Left cardiac atrium (tissue), 4 donors: ENCODE measurements around the gene TPST1. TPM values are rescaled to one million over a fixed set of nuclear protein-coding genes. Genes with fewer than 3 reads are reported as not detected.
A peak's percentile ranks its signal among the peaks of the same experiment; 100 is the strongest.

Experiments
- ATAC-seq, 2 donors: fragments of 200-7000 bp; cut with Tn5 transposase; one replicate each; pipeline ENCODE4 v1.9.1; 2020; ENCODE audit warnings: mild to moderate bottlenecking in 2 of 2, moderate library complexity in 2 of 2
- DNase-seq: peaks from one replicate; pipeline ENCODE4 v3.0.0-alpha.2; 2020
- intact Hi-C, 2 donors: fragments of 100-400 bp; cut with DNase I; formaldehyde crosslinking; loops; one replicate each; pipeline versions ENCODE4 v1.14.1 to v1.15.1; 2022 to 2023
- total RNA-seq, 2 donors: library from RNA; stranded (reverse); fragmentation: NEBNext Ultra II Directional; extraction: Animal tissue kit (Norgen Biotek cat#: 25700); gene quantifications; one replicate each; pipeline ENCODE4 v1.2.1, GENCODE V29; 2021
- donor health status: DM: no; HTN: yes; CAD: no.
- donor health status: DM: no; HTN: yes; CAD: no; lungs with severe emphysema.
- donor health status: DM: yes; HTN: yes; CAD: no.
- donor health status: Dilated cardiomyopathy.

The TPST1 gene
- total RNA-seq, 2 donors from 2014 or later = 9.2 to 12.3 TPM

GRCh38 chr7:66185680-66186187, 19.4 kb upstream of the TPST1 start:
- ATAC-seq (no peak), DNase-seq (no peak)
- intact Hi-C loops = no loop called here

GRCh38 chr7:66186991-66187390, 18.1 kb upstream of the TPST1 start:
- ATAC-seq (no peak), DNase-seq (no peak)
- intact Hi-C loops = no loop called here

GRCh38 chr7:66187905-66188304, 17.2 kb upstream of the TPST1 start:
- peak; percentile 47 for DNase-seq
- intact Hi-C loops = no loop called here
- peak; percentile 67 to 69 for ATAC-seq

- intact Hi-C loops = no loop called here
- DNase-seq (no peak), ATAC-seq (no peak)
Observed at GRCh38 chr7:66188645-66189044, 16.5 kb upstream of the TPST1 start.

GRCh38 chr7:66189695-66190503, 15.2 kb upstream of the TPST1 start:
- intact Hi-C loops = no loop called here
- ATAC-seq (peak in 1 of 2 donors; percentile 41), DNase-seq (no peak)

GRCh38 chr7:66190504-66190857, 14.7 kb upstream of the TPST1 start:
- intact Hi-C loops = no loop called here
- ATAC-seq (no peak), DNase-seq (no peak)

GRCh38 chr7:66193146-66193725, 11.9 kb upstream of the TPST1 start:
- intact Hi-C loops = no loop called here
- no peak for ATAC-seq
- no peak for DNase-seq

- ATAC-seq (peak in 1 of 2 donors; percentile 35), DNase-seq (no peak)
- intact Hi-C loops = no loop called here
Observed at GRCh38 chr7:66198469-66198868, 6.7 kb upstream of the TPST1 start.

- no peak for DNase-seq
- no peak for ATAC-seq
Observed at GRCh38 chr7:66198956-66199355, 6.2 kb upstream of the TPST1 start.

GRCh38 chr7:66202441-66202840, 2.7 kb upstream of the TPST1 start:
- ATAC-seq (no peak), DNase-seq (no peak)
- intact Hi-C loops = no loop called here

More at GRCh38 chr7:66198956-66199355, 6.2 kb upstream of the TPST1 start:
- intact Hi-C loops = no loop called here

- ATAC-seq (peak in 1 of 2 donors; percentile 30), DNase-seq (no peak)
- intact Hi-C loops = no loop called here
Observed at GRCh38 chr7:66205741-66206090, 582 bp downstream of the TPST1 start.

- DNase-seq = no peak
- intact Hi-C loops = no loop called here
- no peak for ATAC-seq
Observed at GRCh38 chr7:66206119-66206933, 1.2 kb downstream of the TPST1 start.

- intact Hi-C loops = no loop called here
- DNase-seq (no peak), ATAC-seq (no peak)
Observed at GRCh38 chr7:66206934-66207240, 1.8 kb downstream of the TPST1 start.

- ATAC-seq (no peak), DNase-seq (no peak)
- intact Hi-C loops = no loop called here
Observed at GRCh38 chr7:66207540-66207939, 2.4 kb downstream of the TPST1 start.

GRCh38 chr7:66211429-66211828, 6.3 kb downstream of the TPST1 start:
- ATAC-seq (peak in 1 of 2 donors; percentile 23), DNase-seq (no peak)
- intact Hi-C loops = no loop called here

- ATAC-seq = no peak
- no peak for DNase-seq
- intact Hi-C loops = no loop called here
Observed at GRCh38 chr7:66213637-66214036, 8.5 kb downstream of the TPST1 start.

GRCh38 chr7:66216687-66217086, 11.6 kb downstream of the TPST1 start:
- DNase-seq (no peak), ATAC-seq (no peak)
- intact Hi-C loops = no loop called here

- intact Hi-C loops = no loop called here
- DNase-seq (no peak), ATAC-seq (no peak)
Observed at GRCh38 chr7:66219805-66220204, 14.7 kb downstream of the TPST1 start.

GRCh38 chr7:66221442-66221841, 16.3 kb downstream of the TPST1 start:
- no peak for DNase-seq
- ATAC-seq = no peak
- intact Hi-C loops = no loop called here

GRCh38 chr7:66227808-66228207, 22.7 kb downstream of the TPST1 start:
- DNase-seq (no peak), ATAC-seq (no peak)
- intact Hi-C loops = no loop called here
